HG02970 (cell line): ENCODE data around the gene EPB41L3.
"Not testable (repeated sequence)": the region's sequence is repeated elsewhere in the genome, so short reads cannot be mapped to it uniquely, and the experiment has no call there.

Experiments
- ATAC-seq: cut with Tn5 transposase; IDR thresholded peaks from one replicate; pipeline ENCODE4 v1.9.1; 2021; ENCODE audit warnings: mild to moderate bottlenecking, moderate library complexity, moderate number of reproducible peaks; ENCODE audit not compliant: unreplicated experiment, low FRiP score

EPB41L3 gene

DNA sequence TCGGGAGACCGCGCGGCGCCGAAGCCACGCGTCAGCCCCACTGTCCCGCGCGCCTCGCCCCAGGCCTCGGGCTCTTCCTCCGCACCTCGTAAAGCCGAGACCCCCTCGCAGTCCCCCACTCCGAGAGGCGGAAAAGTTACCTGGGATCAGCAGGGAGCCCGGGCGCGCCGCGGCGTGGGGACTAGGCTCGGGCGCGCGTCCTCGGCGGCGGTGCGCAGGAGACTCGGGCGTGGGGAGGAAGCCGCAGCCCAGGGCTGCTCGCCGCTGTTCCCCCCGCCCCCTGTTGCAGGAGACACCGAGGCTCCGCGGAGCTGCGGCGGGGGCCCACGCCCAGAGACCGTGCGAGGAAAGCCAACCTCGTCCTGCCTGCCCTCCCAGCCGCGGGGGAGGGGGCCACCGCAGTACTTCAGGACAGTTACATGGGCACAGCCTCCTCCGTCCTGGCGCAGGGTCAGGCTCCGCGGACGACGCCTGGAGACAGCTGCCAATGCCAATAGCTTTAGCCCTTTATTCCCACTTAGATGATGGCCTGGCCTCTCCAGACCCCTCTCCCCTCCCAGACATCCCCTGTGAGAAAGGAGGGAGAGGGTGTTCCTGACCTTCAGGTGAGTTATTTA lies at the start of gene EPB41L3:
EPB41L3 (minus strand) TSS at position 225 of the 617 bp plus-strand sequence. CDS start 54,814 bp downstream, outside the sequence.
- ATAC-seq, result no peak

DNA sequence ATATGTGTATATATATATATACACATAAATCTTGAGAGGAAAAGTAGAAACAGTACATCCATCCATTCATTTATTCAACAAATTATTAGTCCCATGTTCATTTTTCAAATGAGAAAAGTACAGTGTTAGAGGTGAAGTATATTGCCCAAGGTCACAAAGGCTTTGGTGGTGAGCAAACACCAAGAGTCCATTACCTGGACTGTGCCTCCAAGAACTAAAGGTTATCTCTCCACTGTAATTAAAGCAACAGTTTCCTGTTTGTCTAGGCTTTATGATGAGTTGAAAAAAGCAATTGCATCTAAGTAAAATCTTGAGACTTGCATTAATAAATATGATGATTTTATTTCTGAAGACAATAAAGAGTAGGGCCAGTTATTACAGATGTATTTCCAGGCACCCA lies 44.7 kb upstream of the EPB41L3 start:
- no peak for ATAC-seq

- ATAC-seq, result no peak
Observed at GRCh38 chr18:5585653-5586052, 41.9 kb upstream of the EPB41L3 start.

GRCh38 chr18:5584746-5585417 lies 41.1 kb upstream of the EPB41L3 start:
- ATAC-seq, result no peak

DNA sequence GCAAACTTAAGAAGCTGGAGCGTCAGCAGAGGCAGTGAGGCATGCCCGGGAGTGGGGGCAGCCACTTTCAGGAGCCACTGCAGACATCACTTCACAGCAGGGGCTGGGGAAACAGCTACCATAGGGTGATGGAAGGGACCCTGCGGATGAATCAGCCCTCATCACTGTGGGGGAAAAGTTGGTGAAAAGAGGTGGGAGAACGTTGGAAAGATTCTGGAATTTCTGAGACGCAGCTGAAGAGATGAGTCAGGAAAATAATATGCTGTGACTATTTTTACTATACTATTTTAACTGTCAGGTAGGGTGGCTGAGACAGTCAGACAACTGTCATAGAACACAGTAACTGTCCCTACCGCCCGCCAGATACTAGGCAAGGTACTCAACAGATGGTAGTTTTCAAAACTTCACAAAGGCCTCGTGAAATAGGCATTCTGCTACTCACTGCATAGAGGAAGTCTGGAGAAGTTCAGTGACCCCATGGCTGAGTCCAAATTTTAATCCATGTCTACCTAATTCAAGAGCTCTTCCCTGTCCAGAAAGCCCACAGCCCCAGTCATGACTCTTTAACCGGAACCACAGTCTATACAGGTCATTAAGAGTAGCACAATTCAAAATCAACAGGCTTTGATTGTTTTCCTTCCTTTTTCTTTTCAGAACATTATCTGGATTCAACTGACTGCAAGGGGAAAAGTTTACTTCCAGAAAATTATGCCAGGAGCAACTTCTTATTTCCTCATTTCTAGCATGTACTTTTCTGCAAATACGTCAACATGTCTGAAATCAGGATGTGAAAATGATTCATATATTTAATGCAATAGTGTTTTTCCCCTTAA lies 39.3 kb upstream of the EPB41L3 start:
- ATAC-seq, result no peak

DNA sequence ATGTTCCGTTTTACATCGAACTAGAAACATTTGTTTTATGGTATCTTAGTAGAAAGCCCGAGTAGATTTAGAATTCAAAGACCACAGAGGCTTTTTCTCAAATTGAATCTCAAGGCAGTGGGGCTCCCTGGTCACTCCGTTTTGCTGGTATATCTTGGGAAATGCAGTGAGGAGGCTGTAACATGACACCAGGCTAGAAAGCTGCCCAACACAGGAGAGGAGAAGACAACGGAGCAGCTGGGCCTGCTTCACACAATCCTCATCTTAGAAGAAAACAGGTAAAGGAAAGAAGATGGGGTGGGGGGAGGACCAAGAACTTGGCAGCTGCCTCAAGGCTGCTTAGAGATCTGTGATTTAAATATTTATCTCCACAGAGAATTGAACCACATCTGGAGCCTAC lies 38.3 kb upstream of the EPB41L3 start:
- no peak for ATAC-seq

- ATAC-seq, result no peak
Observed at GRCh38 chr18:5574843-5575242, 31.0 kb upstream of the EPB41L3 start.

DNA sequence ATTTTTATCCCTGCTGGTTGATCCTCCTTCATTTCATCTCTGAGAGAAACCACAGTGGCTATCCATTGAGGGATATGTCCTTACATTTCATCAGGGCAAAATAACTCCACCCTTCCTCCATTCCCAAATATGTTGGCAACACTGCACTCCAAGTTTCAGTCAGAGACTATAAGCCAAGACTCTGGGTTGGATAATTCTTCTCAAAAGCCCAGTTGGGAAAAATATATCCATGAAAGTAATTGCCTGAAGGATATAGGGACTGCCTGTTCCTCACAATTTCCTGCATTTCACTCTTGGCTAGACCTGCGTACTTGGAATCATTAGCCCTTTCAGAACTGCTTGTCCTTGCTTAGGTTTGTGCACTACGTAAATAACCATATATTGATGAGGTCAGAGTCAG lies 27.9 kb upstream of the EPB41L3 start:
- ATAC-seq, result no peak

- ATAC-seq, result not testable (repeated sequence)
Observed at GRCh38 chr18:5570613-5571012, 26.8 kb upstream of the EPB41L3 start.

- ATAC-seq, result no peak
Observed at GRCh38 chr18:5568416-5568815, 24.6 kb upstream of the EPB41L3 start.

DNA sequence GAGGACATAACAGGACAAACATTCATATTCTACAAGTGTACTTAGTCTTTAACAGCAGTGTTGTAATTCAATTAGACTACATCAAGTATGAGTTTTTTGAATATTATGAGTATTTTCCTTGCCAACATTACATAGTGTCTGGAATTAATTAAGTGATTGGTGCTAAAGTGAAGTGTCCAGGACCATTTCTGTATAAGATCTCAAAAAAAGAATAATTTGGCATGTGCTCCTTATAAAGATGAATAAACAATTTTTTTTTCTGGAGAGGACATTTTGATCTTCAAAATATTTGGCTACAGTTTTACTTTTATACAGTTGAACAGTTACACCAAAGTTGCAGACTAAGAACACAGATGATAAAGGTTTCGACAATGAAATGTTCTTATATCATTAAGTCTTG lies 15.1 kb upstream of the EPB41L3 start:
- no peak for ATAC-seq

DNA sequence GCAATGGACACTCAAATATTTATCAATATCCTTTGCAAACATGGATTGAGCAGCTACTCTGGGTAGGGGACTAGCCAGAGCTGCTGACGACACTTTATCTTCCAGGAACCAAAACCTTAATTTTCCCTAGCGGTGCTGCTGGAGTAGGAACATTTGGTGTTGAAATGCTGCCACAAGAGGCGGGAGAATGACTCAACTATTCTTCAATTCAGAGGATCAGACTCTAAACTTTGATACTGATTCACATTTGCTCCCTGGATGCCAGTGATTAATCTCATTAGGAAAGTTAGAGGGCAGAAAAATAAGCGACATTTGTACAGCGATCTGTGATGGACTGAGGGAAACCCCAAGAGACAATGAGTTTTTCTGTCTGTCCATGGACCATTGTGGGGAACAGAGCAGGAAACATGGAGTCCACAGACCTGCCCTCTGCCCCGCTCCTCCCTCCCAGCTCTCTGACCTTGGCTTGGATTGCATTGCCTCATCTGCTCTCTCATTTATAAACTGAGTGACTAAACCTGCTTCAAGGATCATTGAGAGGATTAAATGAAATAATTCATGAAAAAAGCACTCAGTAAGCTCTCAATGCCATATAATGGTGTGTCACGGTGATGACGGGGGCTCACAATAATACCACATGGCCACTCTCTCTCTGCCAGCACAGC lies 12.6 kb upstream of the EPB41L3 start:
- no peak for ATAC-seq

GRCh38 chr18:5554629-5555028 lies 10.8 kb upstream of the EPB41L3 start:
- no peak for ATAC-seq

DNA sequence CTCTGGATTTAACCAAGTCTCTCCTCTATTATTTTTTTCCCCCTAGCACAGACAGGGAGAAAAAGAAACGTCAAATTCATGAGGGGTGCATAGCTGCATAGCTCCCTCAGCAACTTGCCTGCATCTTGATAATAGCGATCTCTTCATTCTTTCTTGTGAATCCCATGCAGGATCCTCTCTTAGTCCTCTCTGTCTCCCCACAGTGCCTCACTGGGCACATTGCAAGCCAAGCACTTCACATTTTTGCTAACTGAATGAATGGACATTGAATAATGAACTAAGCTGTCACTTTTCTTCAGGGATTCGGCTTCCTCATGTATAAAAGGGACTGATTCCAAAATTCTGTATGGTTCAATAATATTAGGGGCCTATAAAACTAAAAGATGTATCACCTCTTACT lies 2.9 kb upstream of the EPB41L3 start:
- no peak for ATAC-seq

- no peak for ATAC-seq
Observed at GRCh38 chr18:5543036-5543680, 639 bp downstream of the EPB41L3 start.

DNA sequence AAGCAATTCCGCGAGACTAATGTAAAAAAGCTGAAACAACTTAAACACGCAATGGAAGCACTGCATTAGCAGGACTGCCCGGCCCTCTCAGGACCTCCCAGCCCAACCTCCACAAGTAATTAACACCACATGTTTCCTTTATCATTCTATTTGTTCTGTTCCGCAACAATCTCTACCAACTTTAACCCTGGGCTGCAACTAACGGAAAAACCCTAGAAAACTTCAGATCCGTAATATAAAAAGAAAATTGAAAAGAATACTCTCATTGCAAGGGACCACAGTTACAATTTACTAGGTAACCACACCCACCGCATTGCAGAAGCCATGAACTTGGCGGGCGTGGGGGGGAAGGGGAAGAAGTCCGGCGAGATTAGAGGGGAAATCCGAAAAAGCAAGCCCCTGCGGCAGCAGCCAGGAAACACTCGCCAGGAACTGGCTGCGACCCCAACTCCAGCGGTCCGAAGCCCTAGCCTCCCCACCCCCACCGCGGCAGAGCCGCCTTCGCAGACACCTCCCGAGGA lies 1.2 kb downstream of the EPB41L3 start:
- ATAC-seq, result no peak

GRCh38 chr18:5541644-5542043 lies 2.2 kb downstream of the EPB41L3 start:
- no peak for ATAC-seq

DNA sequence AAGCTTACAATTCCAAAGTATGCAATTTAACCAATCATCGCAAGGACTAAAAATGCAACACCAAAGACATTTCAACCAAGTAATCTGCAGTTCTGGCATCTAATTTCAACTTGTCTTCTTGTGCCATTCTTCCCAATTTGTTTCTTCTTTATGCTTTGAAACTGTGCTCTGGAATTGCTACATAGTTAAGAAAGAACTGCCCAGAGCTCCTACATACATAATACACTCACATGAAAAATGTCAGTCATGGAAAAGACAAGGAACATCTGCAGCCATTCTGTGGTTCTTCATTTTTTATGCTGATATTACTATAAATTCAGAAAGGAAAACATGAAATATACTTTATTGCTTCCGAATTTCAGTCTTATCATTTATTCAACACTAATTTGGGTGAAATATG lies 4.4 kb downstream of the EPB41L3 start:
- ATAC-seq, result no peak

DNA sequence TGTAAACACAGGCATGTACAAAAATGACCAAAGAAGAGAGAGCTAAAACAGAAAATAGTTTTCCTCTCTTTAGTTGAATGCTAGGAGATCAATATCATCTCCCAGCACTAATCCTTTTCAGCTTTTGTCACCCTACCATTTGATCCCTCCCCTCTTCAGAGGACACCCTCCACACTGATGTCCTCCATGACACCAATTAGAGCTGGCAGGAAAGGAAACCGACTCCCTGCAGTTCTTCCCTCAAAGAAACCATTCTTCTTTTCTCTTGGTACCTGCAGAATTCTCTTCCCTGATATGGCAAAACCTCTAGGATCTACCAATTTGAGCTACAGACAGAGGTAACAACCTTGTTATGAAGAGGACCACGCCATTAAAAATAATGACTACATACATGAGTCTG lies 5.3 kb downstream of the EPB41L3 start:
- ATAC-seq, result no peak

DNA sequence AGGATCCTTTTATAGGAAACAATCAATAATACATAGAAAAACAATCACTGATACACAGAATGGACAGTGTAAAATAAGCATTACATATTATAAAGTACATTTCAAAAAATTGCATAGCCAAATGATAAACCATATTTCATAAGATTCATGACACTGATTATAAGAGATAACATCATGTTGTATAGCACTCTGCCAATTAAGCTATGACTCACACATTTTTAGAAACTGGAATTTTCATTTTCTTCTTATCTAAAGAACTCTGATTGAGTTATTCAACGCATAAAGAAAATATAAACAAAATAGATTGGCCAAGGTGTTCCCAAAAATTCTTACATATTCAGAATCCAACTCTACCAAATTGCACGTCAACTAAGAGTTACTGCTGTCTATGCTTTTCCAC lies 5.9 kb downstream of the EPB41L3 start:
- ATAC-seq, result no peak
